B cell (primary cell): ENCODE measurements around the gene GRK5. TPM values are rescaled to one million over a fixed set of nuclear protein-coding genes. Genes with fewer than 3 reads are reported as not detected.

Experiments
- ATAC-seq: fragments of 200-7000 bp; cut with Tn5 transposase; one replicate; pipeline ENCODE4 v1.10.0; 2021; ENCODE audit warnings: low read depth, mild to moderate bottlenecking, moderate number of reproducible peaks, moderate library complexity
- CTCF ChIA-PET: fragments of 350-600 bp; sonication (Branson Sonifier 250); formaldehyde crosslinking; loops from one replicate; lab custom pipeline; 2021; ENCODE audit warnings: antibody characterized with exemption, inconsistent platforms; lab: Charles Lee
- POLR2A ChIA-PET: fragments of 350-600 bp; sonication (Branson Sonifier 250); formaldehyde crosslinking; loops from one replicate; lab custom pipeline; 2021; ENCODE audit warnings: antibody characterized with exemption; lab: Charles Lee
- DNase-seq: peaks from one replicate; pipeline ENCODE4 v3.0.0; 2013
- H2AFZ ChIP-seq: 2 replicates; pipeline ENCODE4 v1.6.1; 2012; ENCODE audit warnings: mild to moderate bottlenecking, low read depth, low read length; ENCODE audit not compliant: insufficient read depth, poor library complexity, severe bottlenecking
- H3K27ac ChIP-seq, 2 donors: 1 replicate in 1 of 2; 2 replicates in 1 of 2; pipeline ENCODE4 v1.5.1; 2012 to 2013; ENCODE audit warnings: low read length in 2 of 2, mild to moderate bottlenecking in 2 of 2, moderate library complexity in 1 of 2
- H3K27me3 ChIP-seq, 4 experiments: fragments of 200-600 bp in 1 of 4; sonication (generic) in 1 of 4; replicated peaks in 1 of 4; 1 replicate in 2 of 4; 2 replicates in 2 of 4; pipeline versions ENCODE4 v1.6.1 to v1.7.0; 2013 to 2016; ENCODE audit warnings: low read length in 3 of 4, mild to moderate bottlenecking in 2 of 4, mixed read lengths in 1 of 4, moderate library complexity in 1 of 4; ENCODE audit not compliant: insufficient read depth in 4 of 4, control insufficient read depth in 3 of 4; ENCODE audit errors: control extremely low read depth in 1 of 4
- H3K36me3 ChIP-seq, 2 experiments: replicated peaks in 1 of 2; 1 replicate in 1 of 2; 2 replicates in 1 of 2; pipeline versions ENCODE4 v1.6.1 to v1.7.1; 2013; ENCODE audit warnings: low read length in 1 of 2; ENCODE audit not compliant: insufficient read depth in 2 of 2, control insufficient read depth in 1 of 2; ENCODE audit errors: control extremely low read depth in 1 of 2, extremely low read depth in 1 of 2
- H3K4me1 ChIP-seq, 2 donors: fragments of 200-600 bp in 1 of 2; sonication (generic) in 1 of 2; 1 replicate in 1 of 2; 2 replicates in 1 of 2; pipeline versions ENCODE4 v1.5.1 to v1.6.1; 2013 to 2017; ENCODE audit warnings: low read length in 2 of 2; ENCODE audit not compliant: control insufficient read depth in 2 of 2, insufficient read depth in 2 of 2
- H3K4me2 ChIP-seq: replicated peaks from 2 replicates; pipeline ENCODE3; 2012; ENCODE audit warnings: mild to moderate bottlenecking, low read depth, low read length; ENCODE audit not compliant: poor library complexity, severe bottlenecking
- H3K4me3 ChIP-seq, 5 experiments: fragments of 200-600 bp in 1 of 5; sonication (generic) in 1 of 5; 1 replicate in 3 of 5; 2 replicates in 2 of 5; pipeline versions ENCODE4 v1.5.1 to v1.7.0; 2011 to 2016; ENCODE audit warnings: low read length in 4 of 5, mild to moderate bottlenecking in 4 of 5, low read depth in 2 of 5, control low read depth in 1 of 5, moderate library complexity in 1 of 5; ENCODE audit not compliant: insufficient read depth in 1 of 5; ENCODE audit errors: control extremely low read depth in 1 of 5, extremely low read depth in 1 of 5
- H3K79me2 ChIP-seq: fragments of 200-600 bp; sonication (generic); one replicate; pipeline ENCODE4 v1.6.0; 2016; ENCODE audit warnings: low read length; ENCODE audit not compliant: control insufficient read depth, insufficient read depth
- H3K9ac ChIP-seq: fragments of 200-600 bp; sonication (generic); 2 replicates; pipeline ENCODE4 v1.6.1; 2017; ENCODE audit warnings: mild to moderate bottlenecking, low read length, moderate library complexity
- H3K9me3 ChIP-seq, 3 donors: one replicate each; pipeline versions ENCODE4 v1.6.1 to v1.7.1; 2013; ENCODE audit warnings: low read length in 2 of 3; ENCODE audit not compliant: control insufficient read depth in 2 of 3, insufficient read depth in 1 of 3; ENCODE audit errors: control extremely low read depth in 1 of 3
- H4K20me1 ChIP-seq: 2 replicates; pipeline ENCODE4 v1.6.0; 2012; ENCODE audit warnings: mild to moderate bottlenecking, low read length; ENCODE audit not compliant: insufficient read depth, control insufficient read depth, poor library complexity, severe bottlenecking
- H3K27ac Mint-ChIP-seq: one replicate; pipeline ENCODE4 v1.8.0; 2021; ENCODE audit warnings: mixed read lengths
- H3K27me3 Mint-ChIP-seq: one replicate; pipeline ENCODE4 v1.8.0; 2021; ENCODE audit warnings: mixed read lengths
- H3K4me1 Mint-ChIP-seq: one replicate; pipeline ENCODE4 v1.8.0; 2021; ENCODE audit warnings: mixed read lengths
- H3K4me3 Mint-ChIP-seq: one replicate; pipeline ENCODE4 v1.8.0; 2021; ENCODE audit warnings: mixed read lengths
- H3K9me3 Mint-ChIP-seq: one replicate; pipeline ENCODE4 v1.8.0; 2022; ENCODE audit warnings: mixed read lengths; ENCODE audit not compliant: insufficient read depth
- EZH2 ChIP-seq: IDR thresholded peaks from 2 replicates; pipeline ENCODE4 v1.6.1; 2012; ENCODE audit warnings: borderline replicate concordance, low read depth, mild to moderate bottlenecking, moderate library complexity, low read length; ENCODE audit not compliant: insufficient read depth, poor library complexity, severe bottlenecking
- WGBS: methylation state at CpG from one replicate; pipeline ENCODE4 v1.1.5; 2013; ENCODE audit warnings: missing lambda C conversion rate; ENCODE audit not compliant: insufficient coverage; 5-methylcytosine and 5-hydroxymethylcytosine counted together
- intact Hi-C: fragments of 100-400 bp; cut with micrococcal nuclease; formaldehyde crosslinking; loops from one replicate; pipeline ENCODE4 v1.10.0; 2022
- polyA plus RNA-seq: library from polyadenylated mRNA; depleted of rRNA; stranded (reverse); fragments of >200 nt; gene quantifications from 2 replicates; pipeline ENCODE4 v1.2.3, GENCODE V29; 2012
- total RNA-seq, 2 donors: library from RNA; stranded (reverse); fragments of 120-200 nt in 1 of 2; gene quantifications; 1 replicate in 1 of 2; 2 replicates in 1 of 2; pipeline versions ENCODE4 v1.2.3 to v1.2.4, GENCODE V29; 2013 to 2022
- TF ChIP-seq, protein P1 (sequence below): fragments of 200-600 bp; IDR thresholded peaks from one replicate; pipeline ENCODE4 v1.8.0; 2022; ENCODE audit warnings: antibody characterized with exemption, mild to moderate bottlenecking

Gene GRK5
- total and polyA plus RNA-seq, 2 donors (not counting 1 experiment from before 2014, with no cell fraction given): 21.9 to 54.8 TPM

- POLR2A ChIA-PET: interaction anchor here (1.0 kb wide), 1 partner anchor 186 kb away, joined by 6 read pairs; the partner anchor contains the start of gene GRK5
- H3K9me3 ChIP-seq: peaks cover 0 to 13% (median 0%) of the 10 kb centered on the region in 3 donors
- no peak overlapping the region for H3K27ac ChIP-seq
- H2AFZ ChIP-seq: no peak overlapping the region
- H3K27me3 ChIP-seq: no peaks in the 10 kb centered on the region
- H3K4me1 ChIP-seq: peaks cover 37% of the 10 kb centered on the region in 2 donors
- ATAC-seq (no peak), DNase-seq (no peak)
- Mint-ChIP-seq H3K9me3 (no peaks in the 10 kb centered on the region), H3K27ac (no peak overlapping the region), H3K4me1 (peaks cover 46% of the 10 kb centered on the region), H3K4me3 (no peak overlapping the region), H3K27me3 (no peaks in the 10 kb centered on the region)
- H3K4me3 ChIP-seq: no peak overlapping the region
- H3K36me3 ChIP-seq: peaks cover 0 to 28% of the 10 kb centered on the region in 2 experiments
- no peaks in the 10 kb centered on the region for H4K20me1 ChIP-seq
- TF ChIP-seq EZH2: no peak
- TF ChIP-seq, protein P1, sequence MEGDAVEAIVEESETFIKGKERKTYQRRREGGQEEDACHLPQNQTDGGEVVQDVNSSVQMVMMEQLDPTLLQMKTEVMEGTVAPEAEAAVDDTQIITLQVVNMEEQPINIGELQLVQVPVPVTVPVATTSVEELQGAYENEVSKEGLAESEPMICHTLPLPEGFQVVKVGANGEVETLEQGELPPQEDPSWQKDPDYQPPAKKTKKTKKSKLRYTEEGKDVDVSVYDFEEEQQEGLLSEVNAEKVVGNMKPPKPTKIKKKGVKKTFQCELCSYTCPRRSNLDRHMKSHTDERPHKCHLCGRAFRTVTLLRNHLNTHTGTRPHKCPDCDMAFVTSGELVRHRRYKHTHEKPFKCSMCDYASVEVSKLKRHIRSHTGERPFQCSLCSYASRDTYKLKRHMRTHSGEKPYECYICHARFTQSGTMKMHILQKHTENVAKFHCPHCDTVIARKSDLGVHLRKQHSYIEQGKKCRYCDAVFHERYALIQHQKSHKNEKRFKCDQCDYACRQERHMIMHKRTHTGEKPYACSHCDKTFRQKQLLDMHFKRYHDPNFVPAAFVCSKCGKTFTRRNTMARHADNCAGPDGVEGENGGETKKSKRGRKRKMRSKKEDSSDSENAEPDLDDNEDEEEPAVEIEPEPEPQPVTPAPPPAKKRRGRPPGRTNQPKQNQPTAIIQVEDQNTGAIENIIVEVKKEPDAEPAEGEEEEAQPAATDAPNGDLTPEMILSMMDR: no peak
- intact Hi-C loops: no loop called here
- H3K4me2 ChIP-seq: no peak overlapping the region
- 91% methylated on average over 11 of the region's 13 CpGs for WGBS
- no peak overlapping the region for H3K9ac ChIP-seq
- CTCF ChIA-PET: interaction anchor here (1.0 kb wide), 1 partner anchor 23 kb away, joined by 6 read pairs; no protein-coding TSS in a partner anchor
- peaks cover 54% of the 10 kb centered on the region for H3K79me2 ChIP-seq
Measured at GRCh38 chr10:119393019-119393418, 185.6 kb downstream of the GRK5 start.

DNA sequence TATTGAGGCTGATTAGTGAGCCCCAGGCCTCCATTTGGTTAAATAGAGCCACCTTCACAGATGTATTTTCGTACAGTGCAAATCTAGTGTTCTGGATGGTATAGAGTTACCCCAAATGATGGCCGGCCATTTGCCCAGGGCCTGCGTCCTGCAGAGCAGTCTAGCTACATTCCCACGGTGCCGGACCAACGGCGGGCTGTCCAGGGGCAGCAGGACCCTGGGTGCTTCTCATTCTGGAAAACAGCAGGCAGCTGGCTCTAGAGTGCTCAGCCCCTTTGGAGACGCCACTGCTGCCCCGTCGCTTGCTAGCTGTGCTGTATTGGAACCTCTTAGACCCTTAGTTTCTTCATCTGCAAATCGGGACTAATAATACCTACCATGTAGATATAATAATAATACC is 186.1 kb downstream of the GRK5 start:
- Histone ChIP-seq H3K27ac (peak overlapping the region in 1 of 2 donors; percentile 91), H3K27me3 (no peaks in the 10 kb centered on the region), H3K4me1 (peaks cover 37% of the 10 kb centered on the region in 2 donors), H3K4me2 (no peak overlapping the region), H3K79me2 (peaks cover 56% of the 10 kb centered on the region), H3K4me3 (no peak overlapping the region), H3K9me3 (peaks cover 0 to 12% (median 0%) of the 10 kb centered on the region in 3 donors), H2AFZ (no peak overlapping the region), H4K20me1 (no peaks in the 10 kb centered on the region), H3K36me3 (peaks cover 0 to 32% of the 10 kb centered on the region in 2 experiments), H3K9ac (no peak overlapping the region)
- TF ChIP-seq, protein P1: no peak
- TF ChIP-seq EZH2: no peak
- Mint-ChIP-seq H3K4me3 (peak overlapping the region; percentile 53), H3K27me3 (no peaks in the 10 kb centered on the region), H3K4me1 (peaks cover 46% of the 10 kb centered on the region), H3K27ac (peak overlapping the region; percentile 39), H3K9me3 (no peaks in the 10 kb centered on the region)
- ChIA-PET POLR2A (no interaction called here), CTCF (interaction anchor here (1.0 kb wide), 1 partner anchor 23 kb away, joined by 6 read pairs; no protein-coding TSS in a partner anchor)
- intact Hi-C loops: no loop called here
- WGBS: 98% methylated on average over 10 of the region's 11 CpGs
- DNase-seq (no peak), ATAC-seq (no peak)
